ENCODE data around the gene C12orf75. TPM values are rescaled to one million over a fixed set of nuclear protein-coding genes. Genes with fewer than 3 reads are reported as not detected.
A peak's percentile ranks its signal among the peaks of the same experiment; 100 is the strongest.
"Not testable (repeated sequence)": the region's sequence is repeated elsewhere in the genome, so short reads cannot be mapped to it uniquely, and the experiment has no call there.

C12orf75 gene
- total and polyA plus RNA-seq, 2 of the 13 experiments (the other 11 are each of a cell fraction or from before 2014, with no cell fraction given), result 16.1 to 19.8 TPM

- DNase-seq (ENCODE audit: low spot score), result no peak
- BruUV-seq (replicated peaks), result no TSS peak
- no peaks in the 10 kb centered on the region for H4K20me1 ChIP-seq (ENCODE audit: insufficient read depth, low read length)
- ChIA-PET CTCF (ENCODE audit: low intra/inter-chr PET ratio, low total read pairs) (no interaction called here), POLR2A (no interaction called here)
- H2AFZ ChIP-seq (ENCODE audit: low read length), result no peak overlapping the region
- H3K9me3 ChIP-seq (ENCODE audit: low read length), result peaks cover 11% of the 10 kb centered on the region; the same call in 1 of the 2 replicates
- no peak overlapping the region for H3K4me3 ChIP-seq (replicated peaks in 1 of 3; ENCODE audit: insufficient read depth in 1 of 3, low read depth in 2 of 3, low read length in 3 of 3)
- TF ChIP-seq MAFK (conservative IDR thresholded peaks at IDR 0.05 in 1 of 2, IDR thresholded peaks at IDR 0.05 in 1 of 2; ENCODE audit: low read length in 2 of 2) (peak; percentile 29 to 48; a peak in 3 of 4 replicates), ZNF280B (CRISPR knock-in tag; IDR thresholded peaks at IDR 0.05; ENCODE audit: borderline replicate concordance) (no peak)
- no peak for ATAC-seq
- intact Hi-C loops (cut with micrococcal nuclease; ENCODE audit: unreplicated experiment) (no loop called here), in situ Hi-C loops (cut with HindIII; ENCODE audit: extremely low pct_ligation_motif_present, low pct_unique_long_range_greater_than_20kb) (no loop called here)
- 85% methylated on average over 5 of the region's 5 CpGs for WGBS (ENCODE audit: low lambda C conversion rate)
- no peaks in the 10 kb centered on the region for H3K27me3 ChIP-seq (ENCODE audit: control insufficient read depth in 1 of 2, insufficient read depth in 2 of 2, low read length in 2 of 2)
- no peak overlapping the region for H3K9ac ChIP-seq (ENCODE audit: insufficient read depth, low read depth, low read length)
- peaks cover 12% of the 10 kb centered on the region for H3K4me1 ChIP-seq (ENCODE audit: insufficient read depth, low read length)
- no peak for FAIRE-seq
- no peak overlapping the region for H3K27ac ChIP-seq (ENCODE audit: extremely low read length, insufficient read depth, low read length)
- H3K36me3 ChIP-seq (replicated peaks in 1 of 2; ENCODE audit: control insufficient read depth in 1 of 2, insufficient read depth in 2 of 2, low read length in 2 of 2), result no peaks in the 10 kb centered on the region
- H3K4me2 ChIP-seq (ENCODE audit: low read depth, low read length), result no peak overlapping the region
- H3K79me2 ChIP-seq (ENCODE audit: insufficient read depth, low read length), result no peaks in the 10 kb centered on the region
These were observed 71.9 kb downstream of the C12orf75 start for GRCh38 chr12:105402366-105402765.

GRCh38 chr12:105403095-105403494 lies 72.6 kb downstream of the C12orf75 start:
- Histone ChIP-seq H4K20me1 (ENCODE audit: insufficient read depth, low read length) (no peaks in the 10 kb centered on the region), H3K4me1 (ENCODE audit: insufficient read depth, low read length) (peaks cover 12% of the 10 kb centered on the region), H3K27ac (ENCODE audit: extremely low read length, insufficient read depth, low read length) (no peak overlapping the region), H3K4me3 (replicated peaks in 1 of 3; ENCODE audit: insufficient read depth in 1 of 3, low read depth in 2 of 3, low read length in 3 of 3) (no peak overlapping the region), H3K9ac (ENCODE audit: insufficient read depth, low read depth, low read length) (no peak overlapping the region), H3K4me2 (ENCODE audit: low read depth, low read length) (no peak overlapping the region), H3K27me3 (ENCODE audit: control insufficient read depth in 1 of 2, insufficient read depth in 2 of 2, low read length in 2 of 2) (no peaks in the 10 kb centered on the region), H3K9me3 (ENCODE audit: low read length) (peaks cover 9% of the 10 kb centered on the region; the same call in 1 of the 2 replicates), H2AFZ (ENCODE audit: low read length) (no peak overlapping the region), H3K36me3 (replicated peaks in 1 of 2; ENCODE audit: control insufficient read depth in 1 of 2, insufficient read depth in 2 of 2, low read length in 2 of 2) (no peaks in the 10 kb centered on the region), H3K79me2 (ENCODE audit: insufficient read depth, low read length) (no peaks in the 10 kb centered on the region)
- in situ Hi-C loops (cut with HindIII; ENCODE audit: extremely low pct_ligation_motif_present, low pct_unique_long_range_greater_than_20kb), result no loop called here
- WGBS (ENCODE audit: low lambda C conversion rate), result no CpG with 5 or more reads among the region's 1 CpG
- ATAC-seq, result no peak
- ChIA-PET CTCF (ENCODE audit: low intra/inter-chr PET ratio, low total read pairs) (no interaction called here), POLR2A (no interaction called here)
- no peak for TF ChIP-seq ARHGAP35 (CRISPR knock-in tag; IDR thresholded peaks at IDR 0.05; ENCODE audit: borderline replicate concordance)
- DNase-seq (ENCODE audit: low spot score), result no peak
- intact Hi-C loops (cut with micrococcal nuclease; ENCODE audit: unreplicated experiment), result no loop called here
- BruUV-seq (replicated peaks), result no TSS peak
- no peak for FAIRE-seq

- POLR2A ChIA-PET; ATAC-seq; H4K20me1 ChIP-seq (ENCODE audit: insufficient read depth, low read length); CTCF ChIA-PET (ENCODE audit: low intra/inter-chr PET ratio, low total read pairs); H3K4me1 ChIP-seq (ENCODE audit: insufficient read depth, low read length); in situ Hi-C loops (cut with HindIII; ENCODE audit: extremely low pct_ligation_motif_present, low pct_unique_long_range_greater_than_20kb); FAIRE-seq; H3K27ac ChIP-seq (ENCODE audit: extremely low read length, insufficient read depth, low read length); H3K36me3 ChIP-seq (replicated peaks in 1 of 2; ENCODE audit: control insufficient read depth in 1 of 2, insufficient read depth in 2 of 2, low read length in 2 of 2); H3K9ac ChIP-seq (ENCODE audit: insufficient read depth, low read depth, low read length); H3K4me3 ChIP-seq (replicated peaks in 1 of 3; ENCODE audit: insufficient read depth in 1 of 3, low read depth in 2 of 3, low read length in 3 of 3); H3K9me3 ChIP-seq (ENCODE audit: low read length); BruUV-seq (replicated peaks); H3K27me3 ChIP-seq (ENCODE audit: control insufficient read depth in 1 of 2, insufficient read depth in 2 of 2, low read length in 2 of 2); DNase-seq (ENCODE audit: low spot score); H2AFZ ChIP-seq (ENCODE audit: low read length); intact Hi-C loops (cut with micrococcal nuclease; ENCODE audit: unreplicated experiment); H3K4me2 ChIP-seq (ENCODE audit: low read depth, low read length); H3K79me2 ChIP-seq (ENCODE audit: insufficient read depth, low read length): not testable (repeated sequence)
- WGBS (ENCODE audit: low lambda C conversion rate), result 66% methylated on average over 3 of the region's 3 CpGs
These were observed 73.6 kb downstream of the C12orf75 start for GRCh38 chr12:105404134-105404533.

Data from HepG2 (cell line).